Dedifferentiated amniotic fluid mesenchymal stem cell (primary cell): ENCODE data around the gene CEBPE.

ENCODE experiments used
- DNase-seq: peaks from one replicate; pipeline ENCODE4 v3.0.0-alpha.2; 2016; ENCODE audit errors: extremely low spot score

The CEBPE gene

GRCh38 chr14:23118506-23119362, at the start of gene CEBPE:
Gene CEBPE (minus strand): TSS chr14:23119255. CDS start chr14:23119091, 164 bp downstream.
- DNase-seq: no peak

- DNase-seq: no peak
Measured at GRCh38 chr14:23168246-23168645, 49.2 kb upstream of the CEBPE start.

- no peak for DNase-seq
Measured at GRCh38 chr14:23167116-23167847, 48.2 kb upstream of the CEBPE start.

GRCh38 chr14:23164949-23165348, 45.9 kb upstream of the CEBPE start:
- DNase-seq: no peak

- DNase-seq: no peak
Measured at GRCh38 chr14:23164250-23164649, 45.2 kb upstream of the CEBPE start.

- DNase-seq: no peak
Measured at GRCh38 chr14:23163830-23164229, 44.8 kb upstream of the CEBPE start.

GRCh38 chr14:23162800-23163199, 43.7 kb upstream of the CEBPE start:
- no peak for DNase-seq

GRCh38 chr14:23162005-23162404, 43.0 kb upstream of the CEBPE start:
- DNase-seq: no peak

- DNase-seq: peak; percentile 68
Measured at GRCh38 chr14:23160924-23161522, 42.0 kb upstream of the CEBPE start.

GRCh38 chr14:23159532-23159931, 40.5 kb upstream of the CEBPE start:
- no peak for DNase-seq

- DNase-seq: no peak
Measured at GRCh38 chr14:23158779-23159178, 39.7 kb upstream of the CEBPE start.

GRCh38 chr14:23154964-23155587, 36.0 kb upstream of the CEBPE start:
- peak; percentile 90 for DNase-seq

GRCh38 chr14:23153851-23154796, 35.1 kb upstream of the CEBPE start:
- DNase-seq: peak; percentile 87

- no peak for DNase-seq
Measured at GRCh38 chr14:23151342-23151741, 32.3 kb upstream of the CEBPE start.

GRCh38 chr14:23149745-23150144, 30.7 kb upstream of the CEBPE start:
- no peak for DNase-seq

GRCh38 chr14:23148591-23149249, 29.7 kb upstream of the CEBPE start:
- no peak for DNase-seq

- no peak for DNase-seq
Measured at GRCh38 chr14:23147676-23148075, 28.6 kb upstream of the CEBPE start.

- no peak for DNase-seq
Measured at GRCh38 chr14:23146980-23147379, 27.9 kb upstream of the CEBPE start.

- no peak for DNase-seq
Measured at GRCh38 chr14:23146351-23146910, 27.4 kb upstream of the CEBPE start.

- no peak for DNase-seq
Measured at GRCh38 chr14:23145794-23146350, 26.8 kb upstream of the CEBPE start.
